H9 (cell line): Measurements from ENCODE around the gene WFDC1. TPM values are rescaled to one million over a fixed set of nuclear protein-coding genes. Genes with fewer than 3 reads are reported as not detected.

ENCODE experiments used
- DNase-seq: peaks from one replicate; pipeline ENCODE4 v3.0.0-alpha.2; 2017
- H2AFZ ChIP-seq: one replicate; pipeline ENCODE4 v1.6.1; 2013; ENCODE audit warnings: mild to moderate bottlenecking, low read length, control low read depth, moderate library complexity
- H2AK5ac ChIP-seq: 2 replicates; pipeline ENCODE4 v1.6.1; 2013; ENCODE audit warnings: low read length, control low read depth, mixed read lengths; ENCODE audit not compliant: insufficient read length
- H2BK120ac ChIP-seq: one replicate; pipeline ENCODE4 v1.6.1; 2013; ENCODE audit warnings: low read depth, mild to moderate bottlenecking, low read length, control low read depth, inconsistent platforms; ENCODE audit not compliant: poor library complexity, severe bottlenecking
- H2BK12ac ChIP-seq: 2 replicates; pipeline ENCODE4 v1.6.1; 2013; ENCODE audit warnings: low read length, control low read depth, mixed read lengths, low read depth; ENCODE audit not compliant: insufficient read length
- H2BK15ac ChIP-seq: 2 replicates; pipeline ENCODE4 v1.6.1; 2013; ENCODE audit warnings: low read depth, low read length, control low read depth
- H2BK20ac ChIP-seq: one replicate; pipeline ENCODE4 v1.6.1; 2013; ENCODE audit warnings: low read depth, mild to moderate bottlenecking, low read length, control low read depth, inconsistent platforms; ENCODE audit not compliant: poor library complexity, severe bottlenecking
- H2BK5ac ChIP-seq: 2 replicates; pipeline ENCODE4 v1.6.1; 2013; ENCODE audit warnings: low read length, control low read depth, mixed read lengths; ENCODE audit not compliant: insufficient read length
- H3K14ac ChIP-seq: 2 replicates; pipeline ENCODE4 v1.6.1; 2013; ENCODE audit warnings: low read length, control low read depth; ENCODE audit not compliant: insufficient read depth
- H3K18ac ChIP-seq: 2 replicates; pipeline ENCODE4 v1.6.1; 2013; ENCODE audit warnings: low read depth, mild to moderate bottlenecking, mixed read lengths, low read length, control low read depth; ENCODE audit not compliant: insufficient read length
- H3K23ac ChIP-seq: 2 replicates; pipeline ENCODE4 v1.6.1; 2013; ENCODE audit warnings: low read length, control low read depth, mixed read lengths, low read depth; ENCODE audit not compliant: insufficient read length
- H3K23me2 ChIP-seq: 2 replicates; pipeline ENCODE4 v1.6.1; 2013; ENCODE audit warnings: low read depth, mild to moderate bottlenecking, mixed read lengths, low read length, control low read depth; ENCODE audit not compliant: insufficient read length, poor library complexity, severe bottlenecking
- H3K27ac ChIP-seq: 2 replicates; pipeline ENCODE4 v1.5.1; 2013; ENCODE audit warnings: low read length, control low read depth, mixed read lengths, low read depth; ENCODE audit not compliant: insufficient read length
- H3K27me3 ChIP-seq: 2 replicates; pipeline ENCODE4 v1.6.1; 2013; ENCODE audit warnings: low read length, control low read depth, inconsistent platforms; ENCODE audit not compliant: insufficient read depth
- H3K4ac ChIP-seq: 2 replicates; pipeline ENCODE4 v1.6.1; 2013; ENCODE audit warnings: low read depth, mild to moderate bottlenecking, control low read depth, inconsistent platforms, low read length, moderate library complexity
- H3K4me1 ChIP-seq: 2 replicates; pipeline ENCODE4 v1.6.1; 2013; ENCODE audit warnings: low read length, control low read depth, inconsistent platforms; ENCODE audit not compliant: insufficient read depth
- H3K4me2 ChIP-seq: 2 replicates; pipeline ENCODE4 v1.6.1; 2013; ENCODE audit warnings: low read length, control low read depth, mixed read lengths; ENCODE audit not compliant: insufficient read length, insufficient read depth
- H3K56ac ChIP-seq: 2 replicates; pipeline ENCODE4 v1.6.1; 2013; ENCODE audit warnings: low read depth, mild to moderate bottlenecking, mixed read lengths, low read length, control low read depth; ENCODE audit not compliant: insufficient read length
- H3K79me1 ChIP-seq: 2 replicates; pipeline ENCODE4 v1.6.1; 2013; ENCODE audit warnings: low read depth, mild to moderate bottlenecking, moderate library complexity, low read length, control low read depth, inconsistent platforms; ENCODE audit not compliant: insufficient read depth, poor library complexity, severe bottlenecking
- H3K79me2 ChIP-seq: 2 replicates; pipeline ENCODE4 v1.6.1; 2013; ENCODE audit warnings: low read length, control low read depth, inconsistent platforms; ENCODE audit not compliant: insufficient read depth
- H3K9ac ChIP-seq: 2 replicates; pipeline ENCODE4 v1.6.1; 2013; ENCODE audit warnings: low read length, control low read depth, mixed read lengths; ENCODE audit not compliant: insufficient read length; ENCODE audit errors: extremely low read depth
- H3K9me3 ChIP-seq: one replicate; pipeline ENCODE4 v1.6.1; 2013; ENCODE audit warnings: low read depth, low read length, inconsistent platforms; ENCODE audit not compliant: control insufficient read depth
- H3T11ph ChIP-seq: one replicate; pipeline ENCODE4 v1.6.1; 2013; ENCODE audit warnings: mild to moderate bottlenecking, low read length, control low read depth, inconsistent platforms
- H4K20me1 ChIP-seq: one replicate; pipeline ENCODE4 v1.6.1; 2013; ENCODE audit not compliant: control insufficient read depth, insufficient read length, insufficient read depth
- H4K5ac ChIP-seq: 2 replicates; pipeline ENCODE4 v1.6.1; 2013; ENCODE audit warnings: low read depth, mild to moderate bottlenecking, mixed read lengths, low read length, control low read depth; ENCODE audit not compliant: insufficient read length
- H4K8ac ChIP-seq: replicated peaks from 2 replicates; pipeline ENCODE4 v1.6.1; 2013; ENCODE audit warnings: low read length, control low read depth, mixed read lengths, low read depth; ENCODE audit not compliant: insufficient read length
- H4K91ac ChIP-seq: 2 replicates; pipeline ENCODE4 v1.6.1; 2013; ENCODE audit warnings: low read depth, mild to moderate bottlenecking, moderate library complexity, mixed read lengths, low read length, control low read depth; ENCODE audit not compliant: insufficient read length
- H3K27ac Mint-ChIP-seq, 3 experiments: 2 replicates in 2 of 3; 3 replicates in 1 of 3; pipeline ENCODE4 v1.8.0; 2020 to 2021; ENCODE audit warnings: mixed read lengths in 3 of 3, mild to moderate bottlenecking in 1 of 3, moderate library complexity in 1 of 3
- H3K27me3 Mint-ChIP-seq: 2 replicates; pipeline ENCODE4 v1.8.0; 2021; ENCODE audit warnings: low read depth, mild to moderate bottlenecking, moderate library complexity, mixed read lengths
- H3K36me3 Mint-ChIP-seq, 3 experiments: 2 replicates in 2 of 3; 3 replicates in 1 of 3; pipeline ENCODE4 v1.8.0; 2020 to 2021; ENCODE audit warnings: low read depth in 3 of 3, mixed read lengths in 3 of 3; ENCODE audit not compliant: insufficient read depth in 1 of 3
- H3K4me1 Mint-ChIP-seq, 2 experiments: 2 replicates each; pipeline ENCODE4 v1.8.0; 2020; ENCODE audit warnings: mixed read lengths in 2 of 2
- H3K4me3 Mint-ChIP-seq, 2 experiments: 2 replicates in 1 of 2; 3 replicates in 1 of 2; pipeline ENCODE4 v1.8.0; 2020 to 2021; ENCODE audit warnings: mild to moderate bottlenecking in 2 of 2, mixed read lengths in 2 of 2, moderate library complexity in 1 of 2
- H3K9me3 Mint-ChIP-seq, 2 experiments: 2 replicates in 1 of 2; 3 replicates in 1 of 2; pipeline ENCODE4 v1.8.0; 2020; ENCODE audit warnings: mild to moderate bottlenecking in 2 of 2, mixed read lengths in 2 of 2, moderate library complexity in 1 of 2
- CTCF ChIP-seq: fragments of 200-600 bp; sonication (generic); conservative IDR thresholded peaks from 3 replicates; pipeline ENCODE4 v1.8.0; 2021; ENCODE audit warnings: antibody characterized with exemption, mild to moderate bottlenecking
- WGBS: extraction: QIAGEN DNeasy Blood & Tissue Kit; methylation state at CpG from one replicate; pipeline ENCODE4 v1.1.7; 2013; ENCODE audit warnings: missing lambda C conversion rate, low lambda C conversion rate, mixed read lengths; ENCODE audit not compliant: insufficient read length; ENCODE audit errors: extremely low coverage; 5-methylcytosine and 5-hydroxymethylcytosine counted together
- total RNA-seq: library from RNA; stranded (reverse); gene quantifications from 2 replicates; pipeline ENCODE4 v1.2.1, GENCODE V29; 2021

WFDC1 gene
- total RNA-seq, 1 experiment from 2014 or later: 0.24 TPM

- H3K14ac ChIP-seq: no peak overlapping the region
Observed at GRCh38 chr16:84303023-84303422, 8.3 kb downstream of the WFDC1 start.

More at GRCh38 chr16:84303023-84303422, 8.3 kb downstream of the WFDC1 start:
- Histone ChIP-seq H2BK5ac (no peak overlapping the region), H3K18ac (no peak overlapping the region), H3K4me2 (no peak overlapping the region), H3K79me1 (no peaks in the 10 kb centered on the region), H4K91ac (no peak overlapping the region), H3K79me2 (no peaks in the 10 kb centered on the region), H3K27ac (no peak overlapping the region), H2BK120ac (no peak overlapping the region), H4K8ac (no peak overlapping the region), H3K9me3 (no peaks in the 10 kb centered on the region), H4K5ac (no peak overlapping the region), H3T11ph (no peak overlapping the region), H2AK5ac (no peak overlapping the region), H4K20me1 (no peaks in the 10 kb centered on the region), H3K27me3 (no peaks in the 10 kb centered on the region), H3K23me2 (no peaks in the 10 kb centered on the region), H3K4ac (no peak overlapping the region), H2BK15ac (no peak overlapping the region), H3K56ac (no peak overlapping the region), H3K4me1 (peaks cover 3% of the 10 kb centered on the region; the same call in 1 of the 2 replicates), H2BK20ac (no peak overlapping the region), H2BK12ac (no peak overlapping the region), H3K9ac (no peak overlapping the region), H2AFZ (no peak overlapping the region), H3K23ac (no peak overlapping the region)
- H3K4me3 Mint-ChIP-seq: no peak overlapping the region
- no peak for TF ChIP-seq CTCF
- no CpG with 5 or more reads among the region's 8 CpGs for WGBS
- H3K36me3 Mint-ChIP-seq: no peaks in the 10 kb centered on the region; a peak in 1 of 7 replicates
- no peaks in the 10 kb centered on the region; a peak in 1 of 5 replicates for H3K9me3 Mint-ChIP-seq
- H3K27me3 Mint-ChIP-seq: peaks cover 13% of the 10 kb centered on the region
- DNase-seq: no peak
- no peak overlapping the region for H3K27ac Mint-ChIP-seq
- H3K4me1 Mint-ChIP-seq: peaks cover 45 to 51% of the 10 kb centered on the region in 2 experiments
